HCT116 (cell line): ENCODE data around the gene CCDC148. TPM values are rescaled to one million over a fixed set of nuclear protein-coding genes. Genes with fewer than 3 reads are reported as not detected.
"Not testable (repeated sequence)": the region's sequence is repeated elsewhere in the genome, so short reads cannot be mapped to it uniquely, and the experiment has no call there.

Experiments used
- ATAC-seq: fragments of 200-7000 bp; cut with Tn5 transposase; 2 replicates; pipeline ENCODE4 v1.9.1; 2020; ENCODE audit warnings: mild to moderate bottlenecking, moderate library complexity
- BruUV-seq: library from RNA; stranded (reverse); fragments of 400-500 nt; replicated peaks from 2 replicates; lab custom pipeline; 2021; lab: Mats Ljungman, UMichigan
- CTCF ChIA-PET: fragments of 300-600 bp; sonication (Branson Sonifier 250); formaldehyde crosslinking; loops from one replicate; lab custom pipeline; 2021; ENCODE audit warnings: antibody characterized with exemption; lab: Charles Lee
- POLR2A ChIA-PET: fragments of 300-600, 350-600 bp; sonication (Branson Sonifier 250); formaldehyde crosslinking; loops from one replicate; lab custom pipeline; 2021; ENCODE audit warnings: antibody characterized with exemption; lab: Charles Lee
- RAD21 ChIA-PET, 2 experiments: fragments of 300-600 bp; sonication (Branson Sonifier 250); formaldehyde crosslinking; loops; one replicate each; lab custom pipeline; 2023; ENCODE audit warnings: low total read pairs in 2 of 2; ENCODE audit not compliant: uncharacterized antibody in 2 of 2, unreplicated experiment in 2 of 2, low non-redundant PET in 1 of 2; lab: Charles Lee
- DNase-seq: peaks from one replicate; pipeline ENCODE4 v3.0.0-alpha.2; 2010; ENCODE audit warnings: low read depth, low spot score
- H2AFZ ChIP-seq: fragments of 200-600 bp; shearing (Covaris generic), sonication (generic); 2 replicates; pipeline ENCODE4 v1.6.1; 2017; ENCODE audit warnings: low read depth, mixed run types, mixed read lengths, antibody characterized with exemption, low read length; ENCODE audit not compliant: poor library complexity, severe bottlenecking
- H3K27ac ChIP-seq: 2 replicates; pipeline ENCODE4 v1.5.1; 2012; ENCODE audit warnings: low read depth, low read length
- H3K27me3 ChIP-seq: fragments of 200-600 bp; sonication (generic); 2 replicates; pipeline ENCODE4 v1.6.1; 2016; ENCODE audit warnings: mixed run types, low read length, mixed read lengths; ENCODE audit not compliant: insufficient read depth
- H3K36me3 ChIP-seq, 2 experiments: fragments of 200-500 bp in 1 of 2; fragments of 200-600 bp in 1 of 2; sonication (Bioruptor generic) in 1 of 2; sonication (generic) in 1 of 2; 2 replicates each; pipeline versions ENCODE4 v1.5.1 to v1.6.1; 2014 to 2016; ENCODE audit warnings: low read length in 2 of 2, inconsistent platforms in 1 of 2, mixed read lengths in 1 of 2, mixed run types in 1 of 2; ENCODE audit not compliant: insufficient read depth in 2 of 2, control insufficient read depth in 1 of 2
- H3K4me1 ChIP-seq, 2 experiments: fragments of 200-600 bp in 1 of 2; sonication (generic) in 1 of 2; 2 replicates each; pipeline versions ENCODE4 v1.5.1 to v1.6.1; 2012 to 2017; ENCODE audit warnings: low read length in 2 of 2, inconsistent platforms in 1 of 2, mild to moderate bottlenecking in 1 of 2, mixed read lengths in 1 of 2, mixed run types in 1 of 2, moderate library complexity in 1 of 2; ENCODE audit not compliant: insufficient read depth in 2 of 2, control insufficient read depth in 1 of 2
- H3K4me2 ChIP-seq: fragments of 200-600 bp; sonication (generic); 2 replicates; pipeline ENCODE4 v1.6.1; 2017; ENCODE audit warnings: mixed run types, low read length, mixed read lengths
- H3K4me3 ChIP-seq, 2 experiments: fragments of 200-600 bp in 1 of 2; sonication (generic) in 1 of 2; replicated peaks in 1 of 2; 2 replicates each; pipeline ENCODE4 v1.5.1; 2011 to 2016; ENCODE audit warnings: low read length in 2 of 2, control low read depth in 1 of 2, low read depth in 1 of 2, mild to moderate bottlenecking in 1 of 2, mixed read lengths in 1 of 2, mixed run types in 1 of 2
- H3K79me2 ChIP-seq: fragments of 200-600 bp; sonication (generic); 2 replicates; pipeline ENCODE4 v1.6.1; 2017; ENCODE audit warnings: mild to moderate bottlenecking, mixed run types, low read length, moderate library complexity, mixed read lengths; ENCODE audit not compliant: insufficient read depth
- H3K9ac ChIP-seq: fragments of 200-600 bp; sonication (generic); 2 replicates; pipeline ENCODE4 v1.6.1; 2016; ENCODE audit warnings: low read length, mixed read lengths
- H3K9me2 ChIP-seq: fragments of 200-600 bp; sonication (generic), shearing (Covaris generic); 2 replicates; pipeline ENCODE4 v1.6.1; 2017; ENCODE audit warnings: mixed run types, mild to moderate bottlenecking, moderate library complexity; ENCODE audit not compliant: insufficient read depth
- H3K9me3 ChIP-seq, 2 experiments: fragments of 200-500 bp in 1 of 2; fragments of 200-600 bp in 1 of 2; sonication (Bioruptor generic) in 1 of 2; sonication (generic) in 1 of 2; 2 replicates each; pipeline ENCODE4 v1.6.1; 2014 to 2017; ENCODE audit warnings: low read length in 2 of 2, mixed read lengths in 2 of 2, inconsistent platforms in 1 of 2, low read depth in 1 of 2, mild to moderate bottlenecking in 1 of 2, mixed run types in 1 of 2, moderate library complexity in 1 of 2; ENCODE audit not compliant: control insufficient read depth in 1 of 2, insufficient read depth in 1 of 2
- H4K20me1 ChIP-seq: fragments of 200-600 bp; sonication (generic), shearing (Covaris generic); 2 replicates; pipeline ENCODE4 v1.6.1; 2017; ENCODE audit warnings: mixed run types, mild to moderate bottlenecking, moderate library complexity; ENCODE audit not compliant: insufficient read depth
- CBX3 ChIP-seq: IDR thresholded peaks from 2 replicates; pipeline ENCODE4 v1.6.1; 2012; ENCODE audit warnings: low read depth
- EGR1 ChIP-seq: IDR thresholded peaks from 2 replicates; pipeline ENCODE4 v1.6.1; 2012; ENCODE audit warnings: low read depth
- EZH2phosphoT487 ChIP-seq: fragments of 200-600 bp; IDR thresholded peaks from 2 replicates; pipeline ENCODE4 v1.6.1; 2018; ENCODE audit warnings: antibody characterized with exemption, borderline replicate concordance
- SIN3A ChIP-seq: IDR thresholded peaks from 2 replicates; pipeline ENCODE4 v1.6.1; 2012; ENCODE audit warnings: low read depth
- ZBTB33 ChIP-seq: IDR thresholded peaks from 2 replicates; pipeline ENCODE4 v1.6.1; 2011; ENCODE audit warnings: mild to moderate bottlenecking, low read length, moderate library complexity; ENCODE audit not compliant: insufficient replicate concordance; ENCODE audit errors: extremely low read depth
- intact Hi-C: fragments of 100-400 bp; cut with micrococcal nuclease; formaldehyde crosslinking; loops from 2 replicates; pipeline ENCODE4 v1.10.0; 2022
- total RNA-seq: library from RNA; stranded (reverse); gene quantifications from one replicate; pipeline ENCODE4 v1.2.1, GENCODE V29; 2021; ENCODE audit not compliant: unreplicated experiment
- TF ChIP-seq, protein P1 (sequence below): IDR thresholded peaks from 2 replicates; pipeline ENCODE4 v1.6.1; 2012
- TF ChIP-seq, protein P2 (sequence below): IDR thresholded peaks from 2 replicates; pipeline ENCODE4 v1.6.1; 2012

CCDC148 gene
- total RNA-seq, 1 experiment from 2014 or later, result 0.59 TPM

DNA sequence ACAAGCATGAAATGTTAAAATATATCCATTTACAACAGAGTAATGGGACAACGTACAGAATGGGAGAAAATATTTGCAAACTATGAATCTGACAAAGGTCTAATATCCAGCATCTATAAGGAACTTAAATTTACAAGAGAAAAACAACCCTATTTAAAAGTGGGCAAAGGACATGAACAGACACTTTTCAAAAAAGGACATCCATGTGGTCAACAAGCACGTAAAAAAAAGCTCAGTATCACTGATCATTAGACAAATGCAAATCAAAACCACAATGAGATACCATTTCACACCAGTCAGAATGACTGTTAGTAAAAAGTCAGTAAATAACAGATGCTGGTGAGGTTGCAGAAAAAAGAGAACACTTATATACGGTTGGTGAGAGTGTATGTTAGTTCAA, 16.3 kb upstream of the CCDC148 start:
- H3K79me2 ChIP-seq, result peaks cover 34% of the 10 kb centered on the region
- H2AFZ ChIP-seq, BruUV-seq, H3K27me3 ChIP-seq, ATAC-seq, H3K27ac ChIP-seq, H3K4me1 ChIP-seq, intact Hi-C loops, H3K4me3 ChIP-seq, H3K9ac ChIP-seq, H3K9me3 ChIP-seq, H4K20me1 ChIP-seq, DNase-seq, H3K9me2 ChIP-seq, H3K36me3 ChIP-seq, RAD21 ChIA-PET, H3K4me2 ChIP-seq, POLR2A ChIA-PET, CTCF ChIA-PET: not testable (repeated sequence)

DNA sequence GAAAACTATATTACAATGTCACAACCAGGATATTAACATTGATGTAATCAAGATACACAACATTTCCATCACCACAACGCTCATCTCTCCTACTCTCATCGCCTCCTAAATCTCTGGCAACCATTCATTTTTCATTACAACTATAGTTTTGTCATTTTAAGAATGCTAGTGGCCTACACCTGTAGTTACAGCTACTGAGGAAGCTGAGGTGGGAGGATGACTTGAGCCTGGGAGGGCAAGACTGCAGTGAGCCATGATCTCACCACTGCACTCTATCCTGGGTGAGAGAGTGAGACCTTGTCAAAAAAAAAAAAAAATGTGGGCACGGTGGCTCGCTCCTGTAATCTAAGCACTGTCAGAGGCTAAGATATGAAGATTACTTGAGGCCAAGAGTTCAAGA, 10.7 kb upstream of the CCDC148 start:
- ChIA-PET CTCF (interaction anchor here (1.0 to 1.6 kb wide), 2 partner anchors 10 to 279 kb away, joined by 3 to 4 read pairs; no protein-coding TSS in a partner anchor), RAD21 (no interaction called here)
- intact Hi-C loops, result no loop called here
- H3K27ac ChIP-seq, result no peak overlapping the region
- H3K9ac ChIP-seq, result no peak overlapping the region
- H2AFZ ChIP-seq, result no peak overlapping the region
- TF ChIP-seq ZBTB33 (no peak), EGR1 (no peak), SIN3A (no peak), EZH2phosphoT487 (no peak), CBX3 (no peak)
- TF ChIP-seq, protein P1, sequence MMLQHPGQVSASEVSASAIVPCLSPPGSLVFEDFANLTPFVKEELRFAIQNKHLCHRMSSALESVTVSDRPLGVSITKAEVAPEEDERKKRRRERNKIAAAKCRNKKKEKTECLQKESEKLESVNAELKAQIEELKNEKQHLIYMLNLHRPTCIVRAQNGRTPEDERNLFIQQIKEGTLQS, result no peak
- TF ChIP-seq, protein P2, sequence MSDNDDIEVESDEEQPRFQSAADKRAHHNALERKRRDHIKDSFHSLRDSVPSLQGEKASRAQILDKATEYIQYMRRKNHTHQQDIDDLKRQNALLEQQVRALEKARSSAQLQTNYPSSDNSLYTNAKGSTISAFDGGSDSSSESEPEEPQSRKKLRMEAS, result no peak
- TF ChIP-seq, all 23 proteins: peak for 0
- H4K20me1 ChIP-seq, result peaks cover 19% of the 10 kb centered on the region
- no peaks in the 10 kb centered on the region for H3K9me2 ChIP-seq
- no peak for ATAC-seq
- no peaks in the 10 kb centered on the region for H3K27me3 ChIP-seq
- H3K4me3 ChIP-seq, result no peak overlapping the region
- no peak for DNase-seq
- no TSS peak for BruUV-seq
- H3K36me3 ChIP-seq, result no peaks in the 10 kb centered on the region
- peaks cover 82% of the 10 kb centered on the region for H3K79me2 ChIP-seq
- POLR2A ChIA-PET, result no interaction called here
- no peaks in the 10 kb centered on the region for H3K4me1 ChIP-seq
- no peaks in the 10 kb centered on the region for H3K9me3 ChIP-seq
- H3K4me2 ChIP-seq, result no peak overlapping the region
